Body of pancreas (tissue), 4 donors: Measurements from ENCODE around the gene CFAP157.

Source experiments
- CTCF ChIP-seq, 7 experiments: fragments of 450-650 bp in 4 of 7; fragments of 200-600 bp in 3 of 7; sonication (generic) in 3 of 7; IDR thresholded peaks; one replicate each; pipeline ENCODE4 v1.5.1; 2016 to 2019; ENCODE audit warnings: antibody characterized with exemption in 7 of 7
- POLR2A ChIP-seq, 3 donors: fragments of 450-650 bp; IDR thresholded peaks; one replicate each; pipeline ENCODE4 v1.6.1; 2016; ENCODE audit warnings: antibody characterized with exemption in 3 of 3, mild to moderate bottlenecking in 2 of 3

- TF ChIP-seq POLR2A (IDR thresholded peaks at IDR 0.05), result no peak
- no peak for TF ChIP-seq CTCF (IDR thresholded peaks at IDR 0.05)
Observed at GRCh38 chr9:127706836-127707241, at the start of gene CFAP157.
